GM12878 (cell line): ENCODE results near the gene B4GALT5. TPM values are rescaled to one million over a fixed set of nuclear protein-coding genes. Genes with fewer than 3 reads are reported as not detected.

ENCODE experiments used
- ATAC-seq: fragments of 200-7000 bp; cut with Tn5 transposase; 3 replicates; pipeline ENCODE4 v1.9.1; 2020; ENCODE audit warnings: mild to moderate bottlenecking, moderate library complexity
- BruUV-seq: library from RNA; stranded (reverse); fragments of 400-500 nt; replicated peaks from 2 replicates; lab custom pipeline; 2021; lab: Mats Ljungman, UMichigan
- CTCF ChIA-PET: fragments of 300-600 bp; sonication (Branson Sonifier 250); formaldehyde crosslinking; extraction: SDS; loops from one replicate; lab custom pipeline; 2021; ENCODE audit warnings: inconsistent platforms; lab: Yijun Ruan, JAX
- POLR2A ChIA-PET: fragments of 350-600 bp; formaldehyde crosslinking; extraction: SDS; loops from one replicate; lab custom pipeline; 2021; ENCODE audit warnings: inconsistent platforms; lab: Charles Lee
- RAD21 ChIA-PET: fragments of 300-600 bp; sonication (Branson Sonifier 250); formaldehyde crosslinking; loops from one replicate; lab custom pipeline; 2023; ENCODE audit warnings: antibody characterized with exemption; ENCODE audit not compliant: unreplicated experiment; lab: Charles Lee
- SMC1A ChIA-PET: fragments of 300-600 bp; sonication (Branson Sonifier 250); formaldehyde crosslinking; loops from one replicate; lab custom pipeline; 2023; ENCODE audit not compliant: unreplicated experiment, uncharacterized antibody; lab: Charles Lee
- DNase-seq: peaks from one replicate; pipeline ENCODE4 v3.0.0-alpha.2; 2011; ENCODE audit warnings: low read depth, low spot score
- FAIRE-seq: peaks from 3 replicates; lab custom pipeline; 2011; peaks lifted over from hg19 to GRCh38; lab: Jason Lieb, UNC
- H2AFZ ChIP-seq: 2 replicates; pipeline ENCODE4 v1.6.0; 2011; ENCODE audit warnings: low read depth, low read length, control low read depth; ENCODE audit not compliant: control insufficient read depth
- H3K27ac ChIP-seq: 2 replicates; pipeline ENCODE4 v1.5.1; 2011; ENCODE audit warnings: control low read depth; ENCODE audit not compliant: control insufficient read depth, insufficient read depth
- H3K27me3 ChIP-seq, 2 experiments: replicated peaks in 1 of 2; 2 replicates each; pipeline versions ENCODE4 v1.6.0 to v1.6.1; 2011; ENCODE audit warnings: low read length in 1 of 2; ENCODE audit not compliant: control insufficient read depth in 2 of 2, insufficient read depth in 2 of 2
- H3K36me3 ChIP-seq, 2 experiments: 2 replicates each; pipeline ENCODE4 v1.5.1; 2011; ENCODE audit warnings: low read length in 1 of 2; ENCODE audit not compliant: control insufficient read depth in 2 of 2, insufficient read depth in 2 of 2
- H3K4me1 ChIP-seq: 2 replicates; pipeline ENCODE4 v1.6.1; 2011; ENCODE audit warnings: mild to moderate bottlenecking, low read length, moderate library complexity, mixed read lengths; ENCODE audit not compliant: control insufficient read depth, insufficient read depth
- H3K4me2 ChIP-seq: 2 replicates; pipeline ENCODE4 v1.6.0; 2011; ENCODE audit warnings: control low read depth; ENCODE audit not compliant: control insufficient read depth, insufficient read depth
- H3K4me3 ChIP-seq: fragments of 200-600 bp; sonication (generic); 2 replicates; pipeline ENCODE4 v1.5.1; 2016
- H3K79me2 ChIP-seq: 2 replicates; pipeline ENCODE4 v1.6.0; 2011; ENCODE audit warnings: low read length; ENCODE audit not compliant: control insufficient read depth, insufficient read depth
- H3K9ac ChIP-seq: 2 replicates; pipeline ENCODE4 v1.8.0; 2011; ENCODE audit warnings: low read length, control low read depth, mixed read lengths; ENCODE audit not compliant: control insufficient read depth, insufficient read depth
- H3K9me3 ChIP-seq: replicated peaks from 3 replicates; pipeline ENCODE4 v1.5.1; 2011; ENCODE audit warnings: mild to moderate bottlenecking, low read length; ENCODE audit not compliant: control insufficient read depth, insufficient read depth
- H4K20me1 ChIP-seq: 2 replicates; pipeline ENCODE4 v1.6.0; 2011; ENCODE audit not compliant: control insufficient read depth, insufficient read depth
- BHLHE40 ChIP-seq, 2 experiments: fragments of 450-650 bp in 1 of 2; IDR thresholded peaks; 2 replicates each; pipeline ENCODE4 v1.6.1; 2011 to 2017; ENCODE audit warnings: low read depth in 2 of 2, borderline replicate concordance in 1 of 2, improper control_type of control experiment in 1 of 2, low read length in 1 of 2, mild to moderate bottlenecking in 1 of 2
- E2F4 ChIP-seq: IDR thresholded peaks from 2 replicates; pipeline ENCODE4 v1.6.1; 2012; ENCODE audit warnings: low read depth, low read length, improper control_type of control experiment
- KAT2A ChIP-seq: conservative IDR thresholded peaks from 2 replicates; pipeline ENCODE4 v1.6.1; 2011; ENCODE audit warnings: low read depth, low read length; ENCODE audit not compliant: control insufficient read depth
- MYC ChIP-seq: IDR thresholded peaks from 2 replicates; pipeline ENCODE4 v1.6.1; 2011; ENCODE audit warnings: mild to moderate bottlenecking, low read length, moderate library complexity, inconsistent platforms; ENCODE audit not compliant: insufficient read depth, insufficient replicate concordance, insufficient read length, severe bottlenecking
- POLR2AphosphoS2 ChIP-seq: IDR thresholded peaks from 2 replicates; pipeline ENCODE4 v1.6.1; 2011; ENCODE audit warnings: low read depth, mild to moderate bottlenecking, low read length, improper control_type of control experiment, moderate library complexity
- TCF12 ChIP-seq: IDR thresholded peaks from 2 replicates; pipeline ENCODE4 v1.6.1; 2011; ENCODE audit warnings: low read depth, mild to moderate bottlenecking, low read length
- USF2 ChIP-seq: IDR thresholded peaks from 2 replicates; pipeline ENCODE4 v1.6.1; 2011; ENCODE audit warnings: low read depth, low read length, improper control_type of control experiment, borderline replicate concordance
- ZNF384 ChIP-seq: IDR thresholded peaks from 2 replicates; pipeline ENCODE4 v1.6.1; 2012; ENCODE audit warnings: low read depth, mild to moderate bottlenecking, low read length, improper control_type of control experiment, borderline replicate concordance
- WGBS: methylation state at CpG from one replicate; pipeline ENCODE4 v1.1.6; 2016; ENCODE audit warnings: low lambda C conversion rate; ENCODE audit not compliant: insufficient replicate concordance, insufficient coverage; ENCODE audit errors: missing lambda C conversion rate; 5-methylcytosine and 5-hydroxymethylcytosine counted together
- in situ Hi-C: fragments of 300-500 bp; cut with MboI; formaldehyde crosslinking; loops from 9 replicates; pipeline ENCODE4 v1.14.3; 2018; ENCODE audit warnings: mixed read lengths
- intact Hi-C: fragments of 100-400 bp; cut with micrococcal nuclease; formaldehyde crosslinking; loops from one replicate; pipeline ENCODE4 v1.14.2; 2022; ENCODE audit not compliant: unreplicated experiment
- polyA plus RNA-seq, 11 experiments: library from polyadenylated mRNA; depleted of rRNA in 4 of 11; unstranded in 6 of 11; stranded (reverse) in 5 of 11; fragments of >200 nt; fragmentation: Nextera tagmentation in 4 of 11; fragmentation: Illumina TruSeq in 1 of 11; extraction: Ambion mirVana in 4 of 11; extraction: Trizol in 1 of 11; gene quantifications; 1 replicate in 1 of 11; 2 replicates in 10 of 11; pipeline versions ENCODE4 v1.2.1 to v1.2.3, GENCODE V29; 2011 to 2016; ENCODE audit warnings: inconsistent platforms in 2 of 11, missing spikeins in 2 of 11, low read depth in 1 of 11
- total RNA-seq, 4 experiments: library from RNA; depleted of rRNA in 3 of 4; stranded (reverse); fragments of >200 nt in 3 of 4; fragmentation: Illumina TruSeq in 1 of 4; extraction: Trizol in 1 of 4; gene quantifications; 2 replicates each; pipeline versions ENCODE4 v1.2.1 to v1.2.3, GENCODE V29; 2013 to 2021
- TF ChIP-seq, protein P1 (sequence below), 3 experiments: IDR thresholded peaks in 2 of 3; conservative IDR thresholded peaks in 1 of 3; 2 replicates each; pipeline ENCODE4 v1.5.1; 2011; ENCODE audit warnings: low read depth in 3 of 3, low read length in 3 of 3, mild to moderate bottlenecking in 3 of 3, control low read depth in 2 of 3, moderate library complexity in 2 of 3, inconsistent platforms in 1 of 3, mixed read lengths in 1 of 3; ENCODE audit not compliant: control insufficient read depth in 2 of 3, insufficient read depth in 1 of 3; ENCODE audit errors: extremely low read depth in 1 of 3

B4GALT5 gene
- total and polyA plus RNA-seq, 10 of the 15 experiments (the other 5 are each of a cell fraction or from before 2014, with no cell fraction given) = 2.0 to 55.5 (median 20.2) TPM

- CTCF ChIA-PET = interaction anchor here (0.6 to 8.0 kb wide), 31 partner anchors 8 to 475 kb away, joined by 3 to 226 read pairs (median 4); no protein-coding TSS in a partner anchor
- TF ChIP-seq BHLHE40 (IDR thresholded peaks at IDR 0.05; ENCODE audit: borderline replicate concordance in 1 of 2, low read depth in 2 of 2, low read length in 1 of 2) = no peak
- no peak for TF ChIP-seq KAT2A
- no peak for TF ChIP-seq E2F4
- TF ChIP-seq ZNF384 = no peak
- TF ChIP-seq USF2 = no peak
- no peak for TF ChIP-seq MYC
- TF ChIP-seq, protein P1, sequence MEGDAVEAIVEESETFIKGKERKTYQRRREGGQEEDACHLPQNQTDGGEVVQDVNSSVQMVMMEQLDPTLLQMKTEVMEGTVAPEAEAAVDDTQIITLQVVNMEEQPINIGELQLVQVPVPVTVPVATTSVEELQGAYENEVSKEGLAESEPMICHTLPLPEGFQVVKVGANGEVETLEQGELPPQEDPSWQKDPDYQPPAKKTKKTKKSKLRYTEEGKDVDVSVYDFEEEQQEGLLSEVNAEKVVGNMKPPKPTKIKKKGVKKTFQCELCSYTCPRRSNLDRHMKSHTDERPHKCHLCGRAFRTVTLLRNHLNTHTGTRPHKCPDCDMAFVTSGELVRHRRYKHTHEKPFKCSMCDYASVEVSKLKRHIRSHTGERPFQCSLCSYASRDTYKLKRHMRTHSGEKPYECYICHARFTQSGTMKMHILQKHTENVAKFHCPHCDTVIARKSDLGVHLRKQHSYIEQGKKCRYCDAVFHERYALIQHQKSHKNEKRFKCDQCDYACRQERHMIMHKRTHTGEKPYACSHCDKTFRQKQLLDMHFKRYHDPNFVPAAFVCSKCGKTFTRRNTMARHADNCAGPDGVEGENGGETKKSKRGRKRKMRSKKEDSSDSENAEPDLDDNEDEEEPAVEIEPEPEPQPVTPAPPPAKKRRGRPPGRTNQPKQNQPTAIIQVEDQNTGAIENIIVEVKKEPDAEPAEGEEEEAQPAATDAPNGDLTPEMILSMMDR (IDR thresholded peaks at IDR 0.05 in 2 of 3, conservative IDR thresholded peaks at IDR 0.05 in 1 of 3; ENCODE audit: control insufficient read depth in 2 of 3, extremely low read depth in 1 of 3, insufficient read depth in 1 of 3, low read depth in 3 of 3, low read length in 3 of 3) = no peak
- TF ChIP-seq TCF12 = no peak
- TF ChIP-seq POLR2AphosphoS2 = no peak
- no peak for ATAC-seq
- no peaks in the 10 kb centered on the region for H3K36me3 ChIP-seq
- no peaks in the 10 kb centered on the region for H3K27me3 ChIP-seq
- peaks cover 11% of the 10 kb centered on the region for H3K4me1 ChIP-seq
- no peak overlapping the region for H3K4me2 ChIP-seq
- 97% methylated on average over 6 of the region's 6 CpGs for WGBS
- RAD21 ChIA-PET = interaction anchor here (0.7 to 6.3 kb wide), 12 partner anchors 8 to 326 kb away, joined by 3 to 110 read pairs (median 4); no protein-coding TSS in a partner anchor
- no peak for FAIRE-seq
- BruUV-seq = no TSS peak
- intact Hi-C loops (loop anchor here (5.0 kb wide), 1 partner anchor 210 kb away; no protein-coding TSS in a partner anchor), in situ Hi-C loops (loop anchor here (5.0 kb wide), 2 partner anchors 235 to 315 kb away; no protein-coding TSS in a partner anchor)
- DNase-seq = no peak
- POLR2A ChIA-PET = no interaction called here
- H2AFZ ChIP-seq = no peak overlapping the region
- H4K20me1 ChIP-seq = no peaks in the 10 kb centered on the region
- no peaks in the 10 kb centered on the region for H3K79me2 ChIP-seq
- no peak overlapping the region for H3K4me3 ChIP-seq
- no peaks in the 10 kb centered on the region for H3K9me3 ChIP-seq
- H3K27ac ChIP-seq = no peak overlapping the region
- no peak overlapping the region for H3K9ac ChIP-seq
- SMC1A ChIA-PET = interaction anchor here (0.7 to 6.2 kb wide), 18 partner anchors 18 to 304 kb away, joined by 3 to 44 read pairs (median 4); no protein-coding TSS in a partner anchor
Measured at GRCh38 chr20:49612127-49612738, 101.4 kb downstream of the B4GALT5 start.
